ENCODE measurements around the gene VAT1.

The VAT1 gene

DNA sequence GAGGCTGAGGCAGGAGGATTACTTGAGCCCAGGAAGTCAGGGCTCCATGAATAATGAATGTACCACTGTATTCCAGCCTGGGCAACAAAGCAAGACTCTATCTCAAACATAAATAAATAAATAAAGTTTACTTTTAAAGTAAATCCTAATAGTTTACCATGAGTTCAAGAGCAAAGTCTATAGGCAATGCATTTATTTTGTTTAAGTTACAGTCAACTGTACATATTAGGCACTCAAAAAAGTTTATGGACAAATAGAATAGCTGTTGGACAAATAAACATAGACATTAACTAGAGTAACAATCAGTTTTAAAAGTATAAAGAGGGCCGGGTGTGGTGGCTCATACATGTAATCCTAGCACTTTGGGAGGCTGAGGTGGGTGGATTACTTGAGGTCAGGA is 54.3 kb downstream of the VAT1 start:
- no peak for DNase-seq

Data from KG1 (cell line).